H9 (cell line): ENCODE measurements around the gene CLOCK. TPM values are rescaled to one million over a fixed set of nuclear protein-coding genes. Genes with fewer than 3 reads are reported as not detected.

Experiments
- DNase-seq: peaks from one replicate; pipeline ENCODE4 v3.0.0-alpha.2; 2017
- H2AFZ ChIP-seq: one replicate; pipeline ENCODE4 v1.6.1; 2013; ENCODE audit warnings: mild to moderate bottlenecking, low read length, control low read depth, moderate library complexity
- H2AK5ac ChIP-seq: 2 replicates; pipeline ENCODE4 v1.6.1; 2013; ENCODE audit warnings: low read length, control low read depth, mixed read lengths; ENCODE audit not compliant: insufficient read length
- H2BK120ac ChIP-seq: one replicate; pipeline ENCODE4 v1.6.1; 2013; ENCODE audit warnings: low read depth, mild to moderate bottlenecking, low read length, control low read depth, inconsistent platforms; ENCODE audit not compliant: poor library complexity, severe bottlenecking
- H2BK12ac ChIP-seq: 2 replicates; pipeline ENCODE4 v1.6.1; 2013; ENCODE audit warnings: low read length, control low read depth, mixed read lengths, low read depth; ENCODE audit not compliant: insufficient read length
- H2BK15ac ChIP-seq: 2 replicates; pipeline ENCODE4 v1.6.1; 2013; ENCODE audit warnings: low read depth, low read length, control low read depth
- H2BK20ac ChIP-seq: one replicate; pipeline ENCODE4 v1.6.1; 2013; ENCODE audit warnings: low read depth, mild to moderate bottlenecking, low read length, control low read depth, inconsistent platforms; ENCODE audit not compliant: poor library complexity, severe bottlenecking
- H2BK5ac ChIP-seq: 2 replicates; pipeline ENCODE4 v1.6.1; 2013; ENCODE audit warnings: low read length, control low read depth, mixed read lengths; ENCODE audit not compliant: insufficient read length
- H3K14ac ChIP-seq: 2 replicates; pipeline ENCODE4 v1.6.1; 2013; ENCODE audit warnings: low read length, control low read depth; ENCODE audit not compliant: insufficient read depth
- H3K18ac ChIP-seq: 2 replicates; pipeline ENCODE4 v1.6.1; 2013; ENCODE audit warnings: low read depth, mild to moderate bottlenecking, mixed read lengths, low read length, control low read depth; ENCODE audit not compliant: insufficient read length
- H3K23ac ChIP-seq: 2 replicates; pipeline ENCODE4 v1.6.1; 2013; ENCODE audit warnings: low read length, control low read depth, mixed read lengths, low read depth; ENCODE audit not compliant: insufficient read length
- H3K23me2 ChIP-seq: 2 replicates; pipeline ENCODE4 v1.6.1; 2013; ENCODE audit warnings: low read depth, mild to moderate bottlenecking, mixed read lengths, low read length, control low read depth; ENCODE audit not compliant: insufficient read length, poor library complexity, severe bottlenecking
- H3K27ac ChIP-seq: 2 replicates; pipeline ENCODE4 v1.5.1; 2013; ENCODE audit warnings: low read length, control low read depth, mixed read lengths, low read depth; ENCODE audit not compliant: insufficient read length
- H3K27me3 ChIP-seq: 2 replicates; pipeline ENCODE4 v1.6.1; 2013; ENCODE audit warnings: low read length, control low read depth, inconsistent platforms; ENCODE audit not compliant: insufficient read depth
- H3K4ac ChIP-seq: 2 replicates; pipeline ENCODE4 v1.6.1; 2013; ENCODE audit warnings: low read depth, mild to moderate bottlenecking, control low read depth, inconsistent platforms, low read length, moderate library complexity
- H3K4me1 ChIP-seq: 2 replicates; pipeline ENCODE4 v1.6.1; 2013; ENCODE audit warnings: low read length, control low read depth, inconsistent platforms; ENCODE audit not compliant: insufficient read depth
- H3K4me2 ChIP-seq: 2 replicates; pipeline ENCODE4 v1.6.1; 2013; ENCODE audit warnings: low read length, control low read depth, mixed read lengths; ENCODE audit not compliant: insufficient read length, insufficient read depth
- H3K56ac ChIP-seq: 2 replicates; pipeline ENCODE4 v1.6.1; 2013; ENCODE audit warnings: low read depth, mild to moderate bottlenecking, mixed read lengths, low read length, control low read depth; ENCODE audit not compliant: insufficient read length
- H3K79me1 ChIP-seq: 2 replicates; pipeline ENCODE4 v1.6.1; 2013; ENCODE audit warnings: low read depth, mild to moderate bottlenecking, moderate library complexity, low read length, control low read depth, inconsistent platforms; ENCODE audit not compliant: insufficient read depth, poor library complexity, severe bottlenecking
- H3K79me2 ChIP-seq: 2 replicates; pipeline ENCODE4 v1.6.1; 2013; ENCODE audit warnings: low read length, control low read depth, inconsistent platforms; ENCODE audit not compliant: insufficient read depth
- H3K9ac ChIP-seq: 2 replicates; pipeline ENCODE4 v1.6.1; 2013; ENCODE audit warnings: low read length, control low read depth, mixed read lengths; ENCODE audit not compliant: insufficient read length; ENCODE audit errors: extremely low read depth
- H3K9me3 ChIP-seq: one replicate; pipeline ENCODE4 v1.6.1; 2013; ENCODE audit warnings: low read depth, low read length, inconsistent platforms; ENCODE audit not compliant: control insufficient read depth
- H3T11ph ChIP-seq: one replicate; pipeline ENCODE4 v1.6.1; 2013; ENCODE audit warnings: mild to moderate bottlenecking, low read length, control low read depth, inconsistent platforms
- H4K20me1 ChIP-seq: one replicate; pipeline ENCODE4 v1.6.1; 2013; ENCODE audit not compliant: control insufficient read depth, insufficient read length, insufficient read depth
- H4K5ac ChIP-seq: 2 replicates; pipeline ENCODE4 v1.6.1; 2013; ENCODE audit warnings: low read depth, mild to moderate bottlenecking, mixed read lengths, low read length, control low read depth; ENCODE audit not compliant: insufficient read length
- H4K8ac ChIP-seq: replicated peaks from 2 replicates; pipeline ENCODE4 v1.6.1; 2013; ENCODE audit warnings: low read length, control low read depth, mixed read lengths, low read depth; ENCODE audit not compliant: insufficient read length
- H4K91ac ChIP-seq: 2 replicates; pipeline ENCODE4 v1.6.1; 2013; ENCODE audit warnings: low read depth, mild to moderate bottlenecking, moderate library complexity, mixed read lengths, low read length, control low read depth; ENCODE audit not compliant: insufficient read length
- H3K27ac Mint-ChIP-seq, 3 experiments: 2 replicates in 2 of 3; 3 replicates in 1 of 3; pipeline ENCODE4 v1.8.0; 2020 to 2021; ENCODE audit warnings: mixed read lengths in 3 of 3, mild to moderate bottlenecking in 1 of 3, moderate library complexity in 1 of 3
- H3K27me3 Mint-ChIP-seq: 2 replicates; pipeline ENCODE4 v1.8.0; 2021; ENCODE audit warnings: low read depth, mild to moderate bottlenecking, moderate library complexity, mixed read lengths
- H3K36me3 Mint-ChIP-seq, 3 experiments: 2 replicates in 2 of 3; 3 replicates in 1 of 3; pipeline ENCODE4 v1.8.0; 2020 to 2021; ENCODE audit warnings: low read depth in 3 of 3, mixed read lengths in 3 of 3; ENCODE audit not compliant: insufficient read depth in 1 of 3
- H3K4me1 Mint-ChIP-seq, 2 experiments: 2 replicates each; pipeline ENCODE4 v1.8.0; 2020; ENCODE audit warnings: mixed read lengths in 2 of 2
- H3K4me3 Mint-ChIP-seq, 2 experiments: 2 replicates in 1 of 2; 3 replicates in 1 of 2; pipeline ENCODE4 v1.8.0; 2020 to 2021; ENCODE audit warnings: mild to moderate bottlenecking in 2 of 2, mixed read lengths in 2 of 2, moderate library complexity in 1 of 2
- H3K9me3 Mint-ChIP-seq, 2 experiments: 2 replicates in 1 of 2; 3 replicates in 1 of 2; pipeline ENCODE4 v1.8.0; 2020; ENCODE audit warnings: mild to moderate bottlenecking in 2 of 2, mixed read lengths in 2 of 2, moderate library complexity in 1 of 2
- WGBS: extraction: QIAGEN DNeasy Blood & Tissue Kit; methylation state at CpG from one replicate; pipeline ENCODE4 v1.1.7; 2013; ENCODE audit warnings: missing lambda C conversion rate, low lambda C conversion rate, mixed read lengths; ENCODE audit not compliant: insufficient read length; ENCODE audit errors: extremely low coverage; 5-methylcytosine and 5-hydroxymethylcytosine counted together
- total RNA-seq: library from RNA; stranded (reverse); gene quantifications from 2 replicates; pipeline ENCODE4 v1.2.1, GENCODE V29; 2021
- TF ChIP-seq, protein P1 (sequence below): fragments of 200-600 bp; sonication (generic); conservative IDR thresholded peaks from 3 replicates; pipeline ENCODE4 v1.8.0; 2021; ENCODE audit warnings: antibody characterized with exemption, mild to moderate bottlenecking

Gene CLOCK
- total RNA-seq, 1 experiment from 2014 or later = 16.2 TPM

DNA sequence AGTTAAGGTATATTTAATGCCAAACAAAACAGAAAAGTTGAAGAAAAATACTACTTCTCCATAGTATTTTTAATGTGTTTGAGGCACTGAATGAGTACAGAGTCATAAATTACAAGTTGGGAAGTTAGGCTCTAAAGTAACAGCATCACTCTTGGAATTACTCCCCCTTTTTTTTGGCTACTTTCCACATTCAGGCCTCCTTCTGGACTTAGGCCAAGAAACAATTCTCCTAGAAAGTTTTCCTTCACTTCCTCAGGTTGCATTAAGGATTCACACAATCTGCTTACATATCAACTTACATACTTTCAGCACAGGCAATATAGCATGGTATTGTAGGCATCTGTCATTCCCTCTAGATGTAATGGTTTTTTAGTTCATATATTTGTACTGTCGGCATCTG is 98.9 kb downstream of the CLOCK start:
- Histone ChIP-seq H3K27me3 (no peaks in the 10 kb centered on the region), H3K9ac (no peak overlapping the region), H3K56ac (no peak overlapping the region), H2BK20ac (no peak overlapping the region), H4K91ac (no peak overlapping the region), H3K4ac (no peak overlapping the region), H2AK5ac (no peak overlapping the region), H3T11ph (no peak overlapping the region), H4K20me1 (no peaks in the 10 kb centered on the region), H4K5ac (no peak overlapping the region), H3K79me2 (no peaks in the 10 kb centered on the region), H3K23ac (no peak overlapping the region), H3K4me2 (no peak overlapping the region), H3K79me1 (no peaks in the 10 kb centered on the region), H4K8ac (no peak overlapping the region), H2BK12ac (no peak overlapping the region), H3K14ac (no peak overlapping the region), H3K4me1 (no peaks in the 10 kb centered on the region), H3K9me3 (no peaks in the 10 kb centered on the region), H2BK5ac (no peak overlapping the region), H2BK15ac (no peak overlapping the region), H2AFZ (no peak overlapping the region), H2BK120ac (no peak overlapping the region), H3K23me2 (no peaks in the 10 kb centered on the region), H3K27ac (no peak overlapping the region), H3K18ac (no peak overlapping the region)
- Mint-ChIP-seq H3K27me3 (no peaks in the 10 kb centered on the region), H3K27ac (no peak overlapping the region), H3K4me3 (no peak overlapping the region), H3K9me3 (no peaks in the 10 kb centered on the region), H3K36me3 (peaks cover 6 to 50% (median 48%) of the 10 kb centered on the region in 3 experiments; a peak in 6 of 7 replicates), H3K4me1 (no peaks in the 10 kb centered on the region)
- TF ChIP-seq, protein P1, sequence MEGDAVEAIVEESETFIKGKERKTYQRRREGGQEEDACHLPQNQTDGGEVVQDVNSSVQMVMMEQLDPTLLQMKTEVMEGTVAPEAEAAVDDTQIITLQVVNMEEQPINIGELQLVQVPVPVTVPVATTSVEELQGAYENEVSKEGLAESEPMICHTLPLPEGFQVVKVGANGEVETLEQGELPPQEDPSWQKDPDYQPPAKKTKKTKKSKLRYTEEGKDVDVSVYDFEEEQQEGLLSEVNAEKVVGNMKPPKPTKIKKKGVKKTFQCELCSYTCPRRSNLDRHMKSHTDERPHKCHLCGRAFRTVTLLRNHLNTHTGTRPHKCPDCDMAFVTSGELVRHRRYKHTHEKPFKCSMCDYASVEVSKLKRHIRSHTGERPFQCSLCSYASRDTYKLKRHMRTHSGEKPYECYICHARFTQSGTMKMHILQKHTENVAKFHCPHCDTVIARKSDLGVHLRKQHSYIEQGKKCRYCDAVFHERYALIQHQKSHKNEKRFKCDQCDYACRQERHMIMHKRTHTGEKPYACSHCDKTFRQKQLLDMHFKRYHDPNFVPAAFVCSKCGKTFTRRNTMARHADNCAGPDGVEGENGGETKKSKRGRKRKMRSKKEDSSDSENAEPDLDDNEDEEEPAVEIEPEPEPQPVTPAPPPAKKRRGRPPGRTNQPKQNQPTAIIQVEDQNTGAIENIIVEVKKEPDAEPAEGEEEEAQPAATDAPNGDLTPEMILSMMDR = no peak
- no peak for DNase-seq
- WGBS = no CpG with 5 or more reads among the region's 1 CpG
